PC-9 (cell line): ENCODE results near the gene AFF4.

Experiments used
- CTCF ChIP-seq: fragments of 200-600 bp; sonication (generic); conservative IDR thresholded peaks from 2 replicates; pipeline ENCODE4 v1.6.1; 2017; ENCODE audit warnings: mixed run types, antibody characterized with exemption, mild to moderate bottlenecking, moderate library complexity
- EZH2 ChIP-seq: fragments of 200-600 bp; sonication (generic); IDR thresholded peaks from 2 replicates; pipeline ENCODE4 v1.8.0; 2017; ENCODE audit warnings: antibody characterized with exemption, low read depth

GRCh38 chr5:132853790-132854189, 109.6 kb downstream of the AFF4 start:
- TF ChIP-seq CTCF (no peak), EZH2 (no peak)
